Stimulated activated CD8-positive, alpha-beta memory T cell treated with anti-CD3 and anti-CD28 coated beads, Interleukin-7, amount 100 ng/mL, for 24 hours (primary cell): Measurements from ENCODE around the gene ZNF385A.

Experiments
- DNase-seq: peaks from one replicate; pipeline ENCODE4 v3.0.0-alpha.2; 2020; ENCODE audit warnings: low read depth

ZNF385A gene

GRCh38 chr12:54392485-54393206 is 8.1 kb upstream of the ZNF385A start:
- no peak for DNase-seq

DNA sequence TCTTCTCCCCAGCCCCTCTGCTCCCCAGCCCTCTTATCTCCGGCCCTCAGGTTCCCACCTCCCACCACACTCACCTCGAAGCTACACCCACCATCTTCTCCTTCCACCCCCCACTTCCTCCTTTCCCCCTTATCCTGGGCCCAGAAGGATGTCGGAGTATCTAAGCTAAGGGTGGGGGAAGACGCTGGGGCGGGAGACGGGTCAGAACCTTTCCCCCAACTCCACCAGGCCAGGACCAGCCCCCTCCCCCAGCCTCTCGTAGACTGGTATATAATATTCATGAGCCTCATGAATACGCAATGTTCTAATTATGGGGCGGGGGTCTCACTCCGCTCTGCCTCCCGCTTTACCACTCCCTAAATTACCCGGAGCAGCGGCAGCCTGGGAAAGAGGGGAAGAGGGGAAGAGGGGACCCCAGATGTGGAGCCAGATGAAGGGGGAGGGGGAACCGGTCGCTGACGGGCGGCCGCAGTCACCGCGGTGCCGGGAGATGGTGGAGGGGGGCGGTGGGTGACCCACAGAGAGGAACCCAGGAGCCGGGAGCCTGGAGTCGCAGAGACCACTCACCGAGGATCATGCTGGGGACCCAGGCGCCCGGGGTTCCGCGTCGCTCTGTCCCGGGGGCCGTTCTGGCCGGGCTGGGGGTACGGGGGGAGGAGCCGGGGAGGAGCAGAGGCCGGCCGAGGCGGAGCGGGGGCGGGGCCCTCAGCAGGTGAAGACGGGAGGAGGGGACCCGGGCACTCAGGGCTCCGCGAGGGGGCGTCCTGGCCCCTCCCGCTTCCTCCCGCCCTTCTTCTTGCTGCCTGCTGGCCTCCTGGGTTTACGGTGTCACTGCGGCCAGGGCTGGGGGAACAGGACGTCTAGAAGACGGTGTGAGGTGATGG is 6.4 kb upstream of the ZNF385A start:
- peak; percentile 25 for DNase-seq

DNA sequence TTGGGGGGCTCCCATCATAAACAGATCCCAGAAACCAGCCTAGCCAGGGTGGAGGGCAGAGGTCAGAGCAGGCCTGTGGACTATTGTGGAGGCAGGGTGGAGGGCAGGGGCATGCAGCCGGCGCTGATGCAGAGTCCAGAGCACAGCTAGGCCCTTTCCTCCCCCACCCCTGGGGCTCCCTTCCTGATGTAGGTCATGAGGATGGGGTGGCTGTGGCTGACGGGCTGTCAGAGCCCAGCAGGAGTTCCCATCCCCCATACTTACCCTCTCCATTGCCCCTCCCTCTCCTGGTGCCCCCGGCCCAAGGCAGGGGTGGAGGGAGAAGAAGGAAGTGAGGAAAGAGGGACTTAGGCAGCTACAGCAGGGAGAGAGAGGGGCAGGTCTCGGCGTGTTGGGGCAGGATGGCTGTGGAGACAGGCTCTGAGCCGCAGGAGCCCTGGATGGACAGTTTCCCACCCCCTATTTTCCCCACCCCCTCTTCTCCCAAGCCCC is 5.7 kb upstream of the ZNF385A start:
- DNase-seq = no peak

DNA sequence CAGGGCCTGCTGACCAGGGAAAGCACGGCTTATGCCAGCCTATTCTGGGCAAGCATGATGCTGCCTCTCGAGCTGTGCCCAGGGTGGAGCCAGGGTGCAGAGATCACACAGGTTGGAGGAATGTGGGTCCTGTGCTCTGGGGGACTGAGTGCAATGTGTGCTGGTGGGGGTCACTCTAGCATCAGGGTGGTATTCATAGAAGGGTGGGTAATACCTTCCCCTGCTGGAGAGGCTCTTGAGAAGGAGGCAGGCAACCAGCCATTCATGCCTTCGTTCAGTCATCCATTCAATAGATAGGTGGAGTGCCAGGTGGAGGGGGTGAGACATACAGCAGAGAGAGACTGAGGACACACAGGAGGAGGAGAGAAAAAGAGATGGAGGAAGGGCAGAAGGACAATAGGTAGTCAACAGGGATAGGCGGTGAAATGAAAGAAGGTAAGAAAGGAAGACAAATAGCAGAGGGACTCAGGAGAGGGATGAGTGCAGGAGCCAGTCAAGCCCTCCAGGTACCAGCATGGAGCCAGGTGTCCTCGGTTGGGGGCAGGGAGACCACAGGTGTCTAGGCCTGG is 5.2 kb upstream of the ZNF385A start:
- no peak for DNase-seq

- no peak for DNase-seq
Measured at GRCh38 chr12:54389134-54389508, 4.6 kb upstream of the ZNF385A start.

DNA sequence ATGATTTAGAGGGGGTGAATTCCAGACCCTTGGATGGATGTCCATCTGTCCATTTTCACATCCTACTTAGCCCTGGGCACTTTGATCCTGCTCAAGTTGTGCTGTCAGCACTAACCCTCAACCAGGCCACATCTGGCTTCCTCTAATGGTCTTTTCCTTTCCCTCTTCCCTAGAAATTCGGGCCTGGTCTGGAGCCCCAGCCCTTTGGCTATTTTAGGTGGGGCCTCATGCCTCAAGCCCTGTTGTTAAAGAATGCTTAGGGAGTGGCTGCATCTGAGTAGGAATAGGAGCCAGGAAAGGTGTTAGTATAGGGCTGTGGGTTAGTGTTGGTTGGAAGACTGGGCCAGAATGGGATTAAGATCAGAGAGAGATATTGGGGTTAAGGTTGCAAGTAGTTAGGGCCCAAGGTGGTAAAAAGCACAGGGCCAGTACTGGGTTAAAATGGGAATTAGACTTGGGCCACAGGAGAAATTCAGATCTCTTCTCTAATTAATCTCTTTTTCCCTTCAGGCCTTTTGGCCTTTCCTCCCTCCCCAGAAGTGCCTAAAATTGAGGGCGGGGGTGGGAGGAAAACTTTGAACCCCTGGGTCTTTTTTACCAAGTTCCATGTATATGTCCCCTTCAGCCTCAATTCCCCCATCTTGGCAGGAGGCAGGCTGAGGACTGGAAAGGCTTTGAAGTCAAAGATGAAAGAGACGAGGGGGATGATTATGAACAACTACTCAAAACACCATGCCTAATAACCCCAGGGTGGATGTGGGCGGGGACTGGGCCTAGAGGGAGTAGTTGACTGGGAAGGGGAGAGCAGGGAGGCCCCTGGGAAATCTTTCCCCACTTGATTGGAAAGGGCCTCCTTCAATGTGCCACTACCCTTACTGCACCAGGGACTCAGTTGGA is 4.0 kb upstream of the ZNF385A start:
- DNase-seq = no peak

DNA sequence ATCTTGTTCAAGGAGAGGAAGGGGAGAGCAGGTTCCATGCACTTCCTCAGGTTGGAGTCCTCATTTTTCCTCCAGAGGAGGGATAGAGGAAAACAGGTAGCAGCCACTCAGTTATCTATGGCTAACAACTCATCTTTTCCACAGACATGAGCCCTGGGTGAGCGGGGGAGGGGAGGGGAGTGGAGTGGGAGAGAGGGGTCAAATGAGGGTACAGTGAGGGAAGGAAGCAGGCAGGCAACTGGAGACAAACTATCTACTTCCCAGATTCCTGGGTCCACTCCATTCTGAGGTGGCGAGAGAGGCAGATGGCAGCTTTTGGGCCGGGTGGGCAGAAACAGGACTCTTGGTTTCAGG is 2.6 kb upstream of the ZNF385A start:
- DNase-seq = no peak

GRCh38 chr12:54386403-54387113 is 2.0 kb upstream of the ZNF385A start:
- DNase-seq = no peak

DNA sequence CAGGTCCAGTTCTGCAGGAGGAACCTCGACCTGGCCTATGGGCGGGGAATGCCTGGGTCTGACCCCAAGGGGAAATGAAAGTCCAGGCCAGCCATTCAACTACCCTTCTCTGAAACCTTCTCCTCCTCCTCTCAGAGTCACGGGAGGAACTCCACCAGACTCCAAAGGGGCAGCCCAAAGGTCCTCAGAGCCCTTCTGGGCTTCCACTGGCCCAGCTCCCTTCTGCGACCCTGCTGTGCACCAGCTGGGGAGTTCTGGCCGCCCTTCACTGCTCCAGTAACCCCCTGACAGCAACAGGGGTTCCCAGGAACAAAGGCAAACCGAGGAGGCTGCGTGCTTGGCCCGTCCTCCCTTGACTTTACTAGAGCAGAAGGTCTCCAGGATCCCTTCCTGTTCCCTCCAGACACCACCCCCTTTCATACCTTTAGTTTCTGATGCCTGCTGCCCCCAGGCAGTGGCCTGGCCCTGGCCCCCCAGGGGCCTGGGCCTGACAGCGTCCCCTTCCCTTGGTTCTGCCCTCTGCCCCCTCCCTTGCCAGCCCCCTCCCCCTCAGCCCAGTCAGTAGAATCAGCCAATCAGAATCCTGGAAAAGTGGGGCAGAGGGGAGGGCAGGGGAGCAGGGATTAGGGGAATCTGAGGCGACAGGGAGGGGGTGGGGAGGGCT is 850 bp upstream of the ZNF385A start:
- DNase-seq = no peak

DNA sequence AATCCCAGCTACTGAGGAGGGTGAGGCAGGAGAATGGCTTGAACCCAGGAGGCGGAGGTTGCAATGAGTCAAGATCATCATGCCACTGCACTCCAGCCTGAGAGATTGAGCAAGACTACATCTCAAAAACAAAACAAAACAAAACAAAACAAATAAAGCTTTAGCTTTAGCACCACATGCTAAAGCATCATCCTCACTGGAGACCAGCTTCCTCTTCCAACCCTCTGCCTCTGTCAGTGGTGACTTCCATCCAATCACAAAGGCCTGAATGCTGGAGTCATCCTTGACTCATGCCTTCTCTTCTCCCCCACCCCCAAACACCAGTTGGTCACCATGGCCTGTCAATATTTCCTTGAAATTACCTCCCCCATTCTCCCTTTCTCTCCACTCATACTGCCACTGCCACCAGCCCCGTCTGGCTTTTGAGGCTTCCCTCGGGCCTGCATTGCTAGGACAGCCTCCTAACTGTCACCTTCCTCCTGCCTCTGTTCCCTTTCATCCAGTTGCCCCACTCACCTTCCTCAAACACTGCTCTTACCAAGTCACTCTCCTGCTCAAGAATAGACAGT is 1.4 kb downstream of the ZNF385A start:
- DNase-seq = no peak

GRCh38 chr12:54381136-54381535 is 3.4 kb downstream of the ZNF385A start:
- DNase-seq = no peak

DNA sequence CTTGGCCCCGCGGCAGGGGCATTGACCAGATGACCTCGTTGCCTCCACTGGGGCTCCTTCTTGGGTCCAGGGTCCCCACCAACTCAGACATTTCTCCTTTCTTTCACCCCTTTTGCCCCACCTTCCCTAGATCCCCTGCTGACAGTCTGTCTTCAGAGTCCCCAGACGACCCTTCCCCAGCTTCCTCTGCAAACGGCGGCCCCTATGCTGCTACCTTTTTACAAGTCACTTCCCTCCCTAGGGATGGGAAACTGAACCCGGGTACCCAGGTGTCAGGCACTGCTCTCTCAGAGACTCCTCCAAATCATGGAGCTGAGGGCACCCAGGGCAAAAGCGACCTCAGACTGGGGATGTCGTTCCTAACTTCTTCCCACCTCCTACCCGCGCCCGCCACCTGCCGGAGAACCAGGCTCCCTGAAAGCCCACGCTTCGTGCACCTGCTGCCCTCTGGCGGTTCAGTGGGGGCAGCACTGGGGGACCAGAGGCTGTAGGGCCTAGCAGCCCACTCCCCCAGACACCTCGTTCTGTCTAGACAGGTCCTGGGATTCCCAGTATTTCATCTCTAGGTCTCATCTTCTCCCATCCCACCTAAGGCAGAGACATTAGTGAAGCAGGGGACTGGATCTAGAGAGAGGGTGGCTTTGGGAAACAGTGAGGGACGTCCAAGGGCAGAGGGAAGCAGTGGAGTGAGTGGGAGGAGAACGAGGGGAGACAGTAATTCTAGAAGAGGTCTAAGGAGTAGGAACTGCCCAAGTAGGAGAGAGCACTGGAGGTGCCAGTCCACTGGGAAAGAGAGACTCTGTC is 4.9 kb downstream of the ZNF385A start:
- DNase-seq = peak; percentile 83

- DNase-seq = no peak
Measured at GRCh38 chr12:54378796-54379397, 5.6 kb downstream of the ZNF385A start.

- DNase-seq = no peak
Measured at GRCh38 chr12:54377797-54378515, 6.6 kb downstream of the ZNF385A start.

DNA sequence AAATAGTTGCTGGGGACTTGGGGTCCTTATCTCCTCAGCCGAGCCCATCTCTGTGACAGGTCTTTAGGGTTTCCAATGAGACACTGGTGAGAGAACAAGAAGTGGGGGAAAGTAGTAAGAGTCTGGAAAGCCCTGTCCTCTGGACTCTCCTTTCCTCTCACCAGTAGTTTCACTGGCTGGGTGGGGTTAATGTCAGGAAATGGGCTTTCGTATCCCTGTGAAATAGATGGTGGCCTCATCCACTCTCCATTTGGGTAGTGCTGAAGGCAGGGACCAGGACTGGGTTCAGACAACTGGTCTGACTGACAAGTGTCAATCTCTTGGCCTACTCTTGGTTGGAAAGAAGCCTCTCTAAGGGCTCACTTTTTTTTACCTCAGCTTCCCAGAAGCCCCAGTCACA is 7.5 kb downstream of the ZNF385A start:
- DNase-seq = no peak

DNA sequence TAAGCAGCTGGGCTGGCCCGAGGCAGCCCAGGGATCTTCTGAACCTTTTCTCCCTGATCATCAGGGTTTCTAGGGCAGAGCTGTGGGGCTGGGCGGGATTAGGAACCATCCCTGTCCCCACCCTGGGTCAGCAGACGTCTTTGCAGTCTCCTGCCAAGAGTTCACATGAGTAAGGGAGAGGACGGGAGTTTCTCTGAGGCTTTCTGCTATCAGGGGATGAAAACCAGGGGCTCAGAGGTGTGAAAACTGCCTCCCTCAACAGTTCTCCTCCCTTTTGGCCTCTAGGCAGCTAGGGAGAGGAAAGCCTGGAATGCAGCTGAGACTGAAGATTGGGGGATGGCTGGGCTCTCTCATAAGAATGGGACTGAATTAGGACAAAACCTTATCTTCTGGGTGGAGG is 7.9 kb downstream of the ZNF385A start:
- no peak for DNase-seq

DNA sequence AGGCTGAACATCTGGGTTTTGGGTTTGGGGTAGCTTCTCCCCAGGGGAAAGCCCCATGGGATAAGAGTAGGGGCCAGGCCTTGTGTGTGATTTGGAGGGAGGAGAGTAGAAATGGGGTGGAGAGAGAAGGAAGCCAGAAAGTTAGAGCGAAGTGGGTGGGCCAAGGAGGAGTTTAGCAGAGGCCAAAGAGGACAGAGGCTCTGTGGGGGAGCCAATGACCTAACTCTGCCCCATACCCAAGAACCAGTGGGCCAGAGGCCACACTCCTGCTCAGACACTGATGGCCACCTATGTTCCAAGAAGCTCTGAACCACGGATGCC is 9.3 kb downstream of the ZNF385A start:
- no peak for DNase-seq

- no peak for DNase-seq
Measured at GRCh38 chr12:54374562-54375258, 9.8 kb downstream of the ZNF385A start.
